ENCODE measurements around the gene PRSS8.

DNA sequence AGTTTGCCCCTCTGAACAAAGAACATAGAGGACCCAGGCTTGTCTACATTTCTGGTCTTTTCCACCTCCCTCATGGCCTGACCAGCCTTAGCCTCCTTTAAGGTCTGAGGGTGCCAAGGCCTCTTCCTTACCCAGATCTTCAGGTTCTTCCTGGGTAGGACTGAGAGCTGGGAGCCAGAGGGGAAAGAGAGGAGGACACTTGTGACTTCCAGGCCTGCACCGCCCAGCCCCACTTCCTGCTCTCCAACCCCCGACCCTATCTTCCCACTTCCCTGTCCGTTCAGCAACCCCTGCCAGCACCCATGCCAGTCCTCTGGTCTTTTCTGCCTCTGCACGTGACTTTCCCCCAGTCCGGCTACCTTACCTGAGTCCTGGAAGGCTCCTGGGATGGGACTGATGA is 13.8 kb upstream of the PRSS8 start:
- TF ChIP-seq POLR2A (IDR thresholded peaks at IDR 0.05; ENCODE audit: low read depth, low read length) (no peak), POLR2AphosphoS5 (IDR thresholded peaks at IDR 0.05; ENCODE audit: low read depth, low read length) (no peak)
